GM12801 (cell line): ENCODE data around the gene SLC9A2.

ENCODE experiments used
- CTCF ChIP-seq: IDR thresholded peaks from one replicate; pipeline ENCODE4 v1.5.1; 2011; ENCODE audit warnings: control low read depth; ENCODE audit not compliant: insufficient read length; ENCODE audit errors: extremely low read depth

The SLC9A2 gene

DNA sequence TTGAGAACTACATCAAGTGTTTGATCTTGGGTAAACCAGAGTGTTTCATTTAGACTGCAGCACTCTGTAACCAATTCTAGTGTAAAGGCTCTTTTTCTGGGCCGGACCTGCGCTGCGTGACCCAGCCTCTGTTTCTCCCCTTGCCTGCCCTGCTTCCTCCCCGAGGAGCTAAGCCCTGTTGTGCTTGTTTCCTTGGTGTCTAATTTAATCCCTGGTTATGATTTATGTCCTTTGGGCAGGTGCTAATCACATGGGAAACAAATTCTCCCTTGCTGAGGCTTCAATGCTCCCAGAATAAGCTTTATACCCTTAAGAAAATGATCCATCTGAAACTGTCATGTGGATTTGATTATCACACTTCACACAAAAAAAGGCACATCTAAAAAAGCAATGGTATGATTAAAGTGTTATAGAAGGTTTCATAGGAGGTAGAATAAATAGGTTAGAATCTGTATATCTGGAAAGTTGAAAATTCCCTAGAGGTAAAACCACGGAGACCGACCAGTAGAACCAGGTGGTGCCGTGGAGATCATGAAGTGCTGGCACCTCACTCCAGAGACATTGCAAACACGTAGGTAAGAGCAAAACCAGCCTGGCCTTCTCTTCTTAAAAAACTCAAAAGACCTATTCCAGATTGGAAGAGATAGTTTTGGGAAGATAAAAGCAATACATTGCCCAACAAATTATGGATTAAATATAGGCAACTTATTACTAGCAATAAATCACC, 31.0 kb upstream of the SLC9A2 start:
- no peak for TF ChIP-seq CTCF

DNA sequence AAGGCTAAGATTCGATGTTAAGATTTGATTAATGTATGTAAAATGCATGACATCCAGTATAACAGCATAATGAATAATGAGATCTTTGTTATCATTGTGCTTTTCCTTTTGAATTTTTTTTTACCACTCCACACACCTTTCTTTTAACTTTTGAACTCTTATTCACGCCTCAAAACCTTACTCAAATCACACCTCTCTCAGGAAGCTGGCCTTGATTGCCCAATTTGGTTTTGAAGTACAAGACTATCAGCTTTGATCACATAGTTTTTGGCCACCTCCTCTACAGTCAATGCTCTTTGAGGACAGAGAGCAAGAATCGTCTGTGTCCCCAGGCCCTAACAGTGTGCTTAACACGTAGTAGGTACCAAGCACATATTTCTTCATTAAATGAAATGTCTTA, 29.9 kb upstream of the SLC9A2 start:
- TF ChIP-seq CTCF, result no peak

- no peak for TF ChIP-seq CTCF
Measured at GRCh38 chr2:102591491-102592045, 27.8 kb upstream of the SLC9A2 start.

DNA sequence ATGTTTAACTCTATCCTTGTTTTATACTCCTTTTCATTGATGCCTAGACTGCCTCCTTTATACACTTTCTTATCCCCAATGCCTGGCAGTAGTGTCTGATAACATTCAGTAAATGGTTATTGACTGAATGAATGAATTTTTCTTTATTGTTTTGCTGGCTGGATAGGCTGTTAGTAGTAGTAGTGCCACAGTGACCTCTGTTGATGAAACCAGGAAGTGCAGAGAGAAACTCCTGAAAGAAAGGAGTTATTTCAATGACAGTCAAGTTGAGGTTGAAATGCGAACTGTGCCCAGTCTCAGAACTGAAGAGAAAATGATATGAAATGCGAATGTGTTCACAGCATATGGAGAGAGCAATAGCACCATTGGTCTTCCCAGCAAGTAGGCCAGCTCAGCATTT, 26.8 kb upstream of the SLC9A2 start:
- no peak for TF ChIP-seq CTCF

GRCh38 chr2:102593516-102593915, 25.8 kb upstream of the SLC9A2 start:
- TF ChIP-seq CTCF, result no peak

DNA sequence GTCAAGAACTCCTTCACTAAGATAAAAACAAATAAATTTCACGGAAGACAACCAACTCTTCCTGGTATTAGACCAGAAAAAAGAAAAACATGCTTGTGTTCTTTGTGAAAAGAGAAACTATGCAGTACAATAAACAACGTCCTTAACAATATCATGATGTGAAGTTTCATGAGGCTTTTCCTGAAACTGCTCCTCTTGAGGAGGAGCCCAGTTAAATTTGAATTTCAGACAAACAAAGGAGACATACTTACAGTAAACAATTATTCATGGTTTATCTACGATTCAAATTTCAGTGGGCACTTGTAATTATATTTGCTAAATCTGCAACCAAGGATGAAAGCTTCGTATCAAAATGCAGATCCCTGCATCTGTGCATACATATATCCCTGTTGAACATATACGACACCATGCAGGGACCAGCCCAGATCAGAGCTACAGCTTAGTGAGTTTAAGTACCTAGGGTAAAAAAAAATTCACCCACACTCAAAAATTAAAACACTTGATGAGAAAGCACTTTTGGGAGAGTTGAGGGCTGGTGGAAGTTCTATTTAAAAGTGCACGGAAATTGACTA, 24.8 kb upstream of the SLC9A2 start:
- no peak for TF ChIP-seq CTCF

DNA sequence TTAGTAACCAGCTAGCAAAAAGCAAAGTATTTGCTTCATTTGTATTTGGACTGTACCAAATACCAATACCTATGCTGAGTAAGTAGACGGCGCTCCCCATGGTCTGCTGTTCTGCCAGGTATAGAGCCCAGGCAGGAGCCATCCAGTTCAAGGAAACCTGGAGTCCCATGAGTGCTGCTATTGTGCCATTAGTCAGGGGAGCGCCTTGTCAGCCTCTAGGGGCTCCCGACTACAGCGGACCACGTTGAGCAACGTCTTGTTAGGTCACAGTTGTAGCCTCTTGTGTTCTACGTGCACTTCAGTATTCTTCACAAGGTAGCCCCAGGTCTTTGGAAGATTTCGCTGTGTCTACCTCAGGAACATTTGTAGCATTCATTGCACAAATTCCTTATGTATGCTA, 21.6 kb upstream of the SLC9A2 start:
- no peak for TF ChIP-seq CTCF
